Endothelial cell of umbilical vein (primary cell): ENCODE measurements around the gene ATF5. TPM values are rescaled to one million over a fixed set of nuclear protein-coding genes. Genes with fewer than 3 reads are reported as not detected.

ENCODE experiments used
- BruUV-seq: library from RNA; stranded (reverse); fragments of 400-500 nt; replicated peaks from 2 replicates; lab custom pipeline; 2021; lab: Mats Ljungman, UMichigan
- CTCF ChIA-PET: fragments of 300-600, 350-600 bp; sonication (Branson Sonifier 250); formaldehyde crosslinking; loops from one replicate; lab custom pipeline; 2021; ENCODE audit warnings: antibody characterized with exemption, inconsistent platforms; lab: Charles Lee
- POLR2A ChIA-PET: fragments of 300-600, 350-600 bp; sonication (Branson Sonifier 250); formaldehyde crosslinking; loops from one replicate; lab custom pipeline; 2021; ENCODE audit warnings: antibody characterized with exemption, inconsistent platforms; lab: Charles Lee
- DNase-seq: peaks from one replicate; pipeline ENCODE4 v3.0.0-alpha.2; 2011; ENCODE audit warnings: low read depth, low spot score
- FAIRE-seq: peaks from 2 replicates; lab custom pipeline; 2011; peaks lifted over from hg19 to GRCh38; lab: Jason Lieb, UNC
- H2AFZ ChIP-seq: 2 replicates; pipeline ENCODE4 v1.6.0; 2012; ENCODE audit warnings: low read depth, low read length, control low read depth, inconsistent platforms
- H3K27ac ChIP-seq: 2 replicates; pipeline ENCODE4 v1.5.1; 2011; ENCODE audit warnings: low read depth, mild to moderate bottlenecking, control low read depth, low read length, moderate library complexity; ENCODE audit not compliant: insufficient read depth
- H3K27me3 ChIP-seq, 2 experiments: 2 replicates each; pipeline versions ENCODE4 v1.6.0 to v1.6.1; 2011; ENCODE audit warnings: low read length in 2 of 2, mixed read lengths in 1 of 2; ENCODE audit not compliant: control insufficient read depth in 2 of 2, insufficient read depth in 2 of 2
- H3K36me3 ChIP-seq, 2 experiments: 2 replicates in 1 of 2; 3 replicates in 1 of 2; pipeline ENCODE4 v1.5.1; 2011; ENCODE audit warnings: low read length in 2 of 2, mild to moderate bottlenecking in 1 of 2, moderate library complexity in 1 of 2; ENCODE audit not compliant: control insufficient read depth in 2 of 2, insufficient read depth in 2 of 2; ENCODE audit errors: extremely low read depth in 1 of 2
- H3K4me1 ChIP-seq: 3 replicates; pipeline ENCODE4 v1.5.1; 2011; ENCODE audit warnings: mild to moderate bottlenecking, low read length; ENCODE audit not compliant: control insufficient read depth, insufficient read depth; ENCODE audit errors: extremely low read depth
- H3K4me2 ChIP-seq: 2 replicates; pipeline ENCODE4 v1.6.1; 2011; ENCODE audit warnings: low read length, control low read depth, mixed read lengths; ENCODE audit not compliant: insufficient read depth
- H3K4me3 ChIP-seq, 3 experiments: fragments of 200-600 bp in 1 of 3; sonication (generic), shearing (Covaris generic) in 1 of 3; replicated peaks in 1 of 3; 2 replicates each; pipeline ENCODE4 v1.5.1; 2011 to 2016; ENCODE audit warnings: control low read depth in 3 of 3, low read length in 3 of 3, mild to moderate bottlenecking in 2 of 3, inconsistent platforms in 1 of 3, low read depth in 1 of 3, moderate library complexity in 1 of 3; ENCODE audit not compliant: insufficient read depth in 1 of 3
- H3K79me2 ChIP-seq: 2 replicates; pipeline ENCODE4 v1.6.0; 2012; ENCODE audit warnings: low read length, inconsistent platforms; ENCODE audit not compliant: control insufficient read depth, insufficient read depth
- H3K9ac ChIP-seq: replicated peaks from 2 replicates; pipeline ENCODE3; 2011; ENCODE audit warnings: low read length, control low read depth; ENCODE audit not compliant: insufficient read depth; ENCODE audit errors: extremely low read depth
- H3K9me1 ChIP-seq: replicated peaks from 3 replicates; pipeline ENCODE4 v1.6.0; 2011; ENCODE audit warnings: mild to moderate bottlenecking, low read length; ENCODE audit not compliant: control insufficient read depth, insufficient read depth; ENCODE audit errors: extremely low read depth
- H3K9me3 ChIP-seq: replicated peaks from 2 replicates; pipeline ENCODE4 v1.5.1; 2012; ENCODE audit warnings: low read length, inconsistent platforms; ENCODE audit not compliant: control insufficient read depth, insufficient read depth
- H4K20me1 ChIP-seq: replicated peaks from 2 replicates; pipeline ENCODE3; 2011; ENCODE audit warnings: mild to moderate bottlenecking, low read length; ENCODE audit not compliant: control insufficient read depth, insufficient read depth; ENCODE audit errors: extremely low read depth
- CTCF ChIP-seq, 2 donors: IDR thresholded peaks; 1 replicate in 1 of 2; 2 replicates in 1 of 2; pipeline ENCODE4 v1.5.1; 2011; ENCODE audit warnings: low read length in 2 of 2, mild to moderate bottlenecking in 2 of 2, moderate library complexity in 2 of 2, control low read depth in 1 of 2, inconsistent platforms in 1 of 2, low read depth in 1 of 2; ENCODE audit not compliant: insufficient read depth in 1 of 2; ENCODE audit errors: extremely low read depth in 1 of 2
- EZH2 ChIP-seq: IDR thresholded peaks from 2 replicates; pipeline ENCODE4 v1.6.1; 2012; ENCODE audit warnings: borderline replicate concordance, low read depth, mild to moderate bottlenecking, moderate library complexity, low read length, inconsistent platforms; ENCODE audit not compliant: severe bottlenecking
- FOS ChIP-seq: IDR thresholded peaks from 2 replicates; pipeline ENCODE4 v1.6.1; 2011; ENCODE audit warnings: mild to moderate bottlenecking, low read length, moderate library complexity, borderline replicate concordance; ENCODE audit not compliant: insufficient read depth
- GATA2 ChIP-seq: IDR thresholded peaks from 2 replicates; pipeline ENCODE4 v1.7.0; 2011; ENCODE audit warnings: low read depth, mild to moderate bottlenecking, moderate library complexity, mixed read lengths, low read length; ENCODE audit not compliant: insufficient read length, insufficient read depth
- JUN ChIP-seq: IDR thresholded peaks from 2 replicates; pipeline ENCODE4 v1.6.1; 2011; ENCODE audit warnings: borderline replicate concordance, low read depth; ENCODE audit not compliant: insufficient read length, insufficient read depth
- MAX ChIP-seq: IDR thresholded peaks from 2 replicates; pipeline ENCODE4 v1.6.1; 2011; ENCODE audit not compliant: insufficient read depth, insufficient read length
- MYC ChIP-seq: IDR thresholded peaks from one replicate; pipeline ENCODE4 v1.6.1; 2011; ENCODE audit warnings: mild to moderate bottlenecking, low read depth, low read length
- POLR2A ChIP-seq: IDR thresholded peaks from 2 replicates; pipeline ENCODE4 v1.6.1; 2012; ENCODE audit warnings: low read depth, mild to moderate bottlenecking, control low read depth, low read length
- POLR2AphosphoS5 ChIP-seq: IDR thresholded peaks from 2 replicates; pipeline ENCODE4 v1.6.1; 2012; ENCODE audit warnings: low read depth, mild to moderate bottlenecking, control low read depth, low read length, moderate library complexity; ENCODE audit not compliant: insufficient read depth
- dilution Hi-C: fragments of 300-500 bp; cut with MboI; formaldehyde crosslinking; loops from one replicate; pipeline ENCODE4 v1.15.0; 2019; ENCODE audit warnings: low sequenced_read_pairs; ENCODE audit not compliant: extremely low pct_ligation_motif_present
- intact Hi-C: fragments of 100-400 bp; cut with micrococcal nuclease; formaldehyde crosslinking; loops from one replicate; pipeline ENCODE4 v1.10.0; 2022
- polyA plus RNA-seq, 4 experiments: library from polyadenylated mRNA; depleted of rRNA in 3 of 4; stranded (reverse) in 3 of 4; unstranded in 1 of 4; fragments of >200 nt; gene quantifications; 2 replicates each; pipeline versions ENCODE4 v1.2.1 to v1.2.3, GENCODE V29; 2011 to 2012; ENCODE audit warnings: missing spikeins in 1 of 4
- total RNA-seq: library from RNA; stranded (reverse); gene quantifications from 2 replicates; pipeline ENCODE4 v1.2.3, GENCODE V29; 2021

The ATF5 gene
- total and polyA plus RNA-seq, 2 donors (not counting 3 experiments of a cell fraction or from before 2014, with no cell fraction given) = 23.2 to 46.0 TPM

- TF ChIP-seq POLR2A (no peak), EZH2 (no peak), POLR2AphosphoS5 (no peak), CTCF (IDR thresholded peaks at IDR 0.05; ENCODE audit: extremely low read depth in 1 of 2, insufficient read depth in 1 of 2, low read depth in 1 of 2, low read length in 2 of 2) (no peak), MYC (no peak), GATA2 (no peak), FOS (no peak), MAX (no peak), JUN (no peak)
- H3K27me3 ChIP-seq = no peaks in the 10 kb centered on the region
- intact Hi-C loops = no loop called here
- no peaks in the 10 kb centered on the region for H3K4me1 ChIP-seq
- no peaks in the 10 kb centered on the region for H3K9me3 ChIP-seq
- POLR2A ChIA-PET = no interaction called here
- BruUV-seq = no TSS peak
- H3K79me2 ChIP-seq = no peaks in the 10 kb centered on the region
- H2AFZ ChIP-seq = no peak overlapping the region
- H3K4me3 ChIP-seq = no peak overlapping the region
- H3K9me1 ChIP-seq = no peaks in the 10 kb centered on the region
- H3K36me3 ChIP-seq = no peaks in the 10 kb centered on the region
- no peaks in the 10 kb centered on the region for H4K20me1 ChIP-seq
- H3K27ac ChIP-seq = no peak overlapping the region
- FAIRE-seq (no peak), DNase-seq (no peak)
- no peak overlapping the region for H3K4me2 ChIP-seq
- CTCF ChIA-PET = interaction anchor here (0.9 to 1.7 kb wide), 3 partner anchors 10 to 39 kb away, joined by 3 to 7 read pairs (median 3); no protein-coding TSS in a partner anchor
- dilution Hi-C loops = no loop called here
- no peak overlapping the region for H3K9ac ChIP-seq
Observed at GRCh38 chr19:49977076-49977475, 48.1 kb downstream of the ATF5 start.
